ENCODE data around the gene PTGR2. TPM values are rescaled to one million over a fixed set of nuclear protein-coding genes. Genes with fewer than 3 reads are reported as not detected.

PTGR2 gene
- total RNA-seq = 1 to 10 TPM; 1.6 to 3.5 TPM

DNA sequence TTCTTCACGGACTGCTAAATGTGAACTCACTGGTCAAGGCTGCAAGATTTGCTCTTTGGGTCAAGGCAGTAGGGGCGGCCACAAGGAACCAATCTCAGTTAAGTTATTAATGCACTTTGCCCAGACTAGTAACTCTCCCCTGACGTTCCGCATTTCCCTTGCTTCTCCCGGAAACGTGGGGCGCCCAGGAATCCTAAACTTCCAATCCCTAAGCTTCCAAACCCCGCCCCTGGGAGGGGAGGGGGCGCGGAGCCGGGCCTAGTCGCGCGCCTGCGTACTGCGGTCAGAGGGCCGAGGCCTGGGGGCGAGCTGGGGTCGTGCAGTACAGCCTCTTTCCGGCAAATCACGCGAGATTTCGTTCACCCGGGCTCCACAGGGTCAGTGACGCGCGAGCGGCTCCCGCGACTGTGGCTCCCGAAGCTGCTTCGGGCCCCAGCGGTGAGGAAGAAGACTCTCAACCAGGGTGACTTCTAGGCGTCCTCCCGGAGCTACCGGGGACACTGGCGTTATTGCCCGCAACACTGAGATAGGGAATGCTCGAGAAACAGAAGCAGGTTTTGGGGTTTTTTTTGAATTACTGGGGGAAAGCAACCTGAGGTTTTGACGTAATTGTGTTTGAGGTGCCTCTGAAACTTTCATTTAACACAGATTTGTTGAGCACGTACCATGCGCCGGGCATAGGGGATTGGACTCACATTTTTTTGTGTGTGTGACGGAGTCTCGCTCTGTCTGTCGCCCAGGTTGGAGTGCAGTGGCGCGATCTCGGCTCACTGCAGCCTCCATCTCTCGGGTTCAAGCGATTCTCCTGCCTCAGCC lies at the start of gene PTGR2:
TSS of gene PTGR2 (plus strand) at position 265 of the 816 bp plus-strand sequence. CDS start 7,032 bp downstream, outside the sequence.
- DNase-seq = peak; percentile 93
- CTCF ChIA-PET = interaction anchor here (0.8 to 2.4 kb wide), 10 partner anchors 28 to 282 kb away, joined by 3 to 11 read pairs (median 3); partner anchors contain the start of gene ACOT2
- Mint-ChIP-seq H3K27me3 (peaks cover 6% of the 10 kb centered on the region), H3K4me3 (peak within 1 kb of the TSS; percentile 95), H3K36me3 (peaks cover 2% of the 10 kb centered on the region), H3K27ac (peak within 1 kb of the TSS; percentile 99), H3K9me3 (ENCODE audit: low read depth) (no peaks in the 10 kb centered on the region), H3K4me1 (peaks cover 22% of the 10 kb centered on the region)
- peak; percentile 98 for ATAC-seq

DNA sequence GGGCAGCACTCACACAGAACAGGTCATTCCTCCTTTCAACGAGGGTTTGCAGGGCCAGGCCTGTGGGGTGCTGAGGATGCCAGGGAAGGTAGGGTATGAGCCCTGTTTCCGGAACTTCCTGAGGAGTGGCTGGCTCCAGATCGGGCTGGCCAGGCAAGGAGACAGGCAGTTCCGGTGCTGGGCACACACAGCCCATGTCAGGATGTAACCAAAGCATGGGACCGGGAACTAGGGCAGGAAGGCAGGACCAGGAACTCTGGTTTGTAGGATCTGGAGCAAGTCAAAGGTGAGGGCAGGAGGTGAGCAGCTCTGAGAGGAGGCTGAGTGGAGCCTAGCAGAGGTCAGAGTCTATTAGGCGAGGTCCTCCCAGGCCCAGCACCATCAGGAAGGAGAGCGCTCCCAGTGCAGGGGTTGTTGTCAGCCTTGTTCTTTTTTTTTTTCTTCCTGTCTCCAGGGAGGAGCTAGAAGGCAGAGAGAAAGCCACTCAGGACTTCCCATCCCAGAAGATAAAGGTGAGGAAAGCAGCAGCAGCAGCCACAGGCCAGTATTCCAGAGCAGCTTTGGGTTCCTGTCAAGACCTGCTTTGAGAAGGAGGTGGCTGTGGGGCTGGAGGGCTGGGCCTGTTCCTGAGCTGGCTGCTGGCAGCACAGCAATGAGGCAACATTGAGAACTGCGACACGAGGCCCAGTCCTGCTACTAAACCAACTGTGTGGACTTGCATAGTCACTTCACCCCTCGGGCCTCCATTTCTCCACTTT lies 49.0 kb upstream of the PTGR2 start:
- no peaks in the 10 kb centered on the region for H3K27me3 Mint-ChIP-seq
- no peaks in the 10 kb centered on the region for H3K9me3 Mint-ChIP-seq (ENCODE audit: low read depth)
- ATAC-seq (no peak), DNase-seq (no peak)
- CTCF ChIA-PET = interaction anchor here (0.6 to 1.9 kb wide), 3 partner anchors 10 to 150 kb away, joined by 3 to 5 read pairs (median 4); no protein-coding TSS in a partner anchor
- H3K4me1 Mint-ChIP-seq = no peaks in the 10 kb centered on the region
- H3K4me3 Mint-ChIP-seq = no peak overlapping the region
- no peaks in the 10 kb centered on the region for H3K36me3 Mint-ChIP-seq
- no peak overlapping the region for H3K27ac Mint-ChIP-seq

DNA sequence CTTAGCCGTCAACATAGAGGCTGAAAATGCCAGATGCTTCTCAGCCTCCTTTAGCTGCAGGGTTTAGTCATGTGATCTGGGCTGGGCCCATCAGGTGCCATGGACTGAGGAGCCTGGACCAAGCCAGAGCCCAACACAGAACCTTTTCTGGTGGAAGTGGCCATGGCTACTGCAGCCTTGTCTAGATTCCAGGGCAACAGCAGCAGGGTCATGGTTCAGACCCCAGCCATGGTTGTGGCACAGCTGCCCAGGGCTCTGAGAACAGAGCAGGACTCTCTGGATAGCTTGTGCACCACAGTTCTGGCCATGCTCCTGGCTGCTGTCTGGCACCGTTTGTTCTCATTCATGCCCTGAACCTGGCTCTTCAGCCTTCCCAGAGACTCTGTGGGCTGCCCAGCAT lies 47.0 kb upstream of the PTGR2 start:
- Mint-ChIP-seq H3K36me3 (no peaks in the 10 kb centered on the region), H3K27ac (no peak overlapping the region), H3K9me3 (ENCODE audit: low read depth) (no peaks in the 10 kb centered on the region), H3K4me3 (no peak overlapping the region), H3K4me1 (no peaks in the 10 kb centered on the region), H3K27me3 (no peaks in the 10 kb centered on the region)
- DNase-seq = no peak
- CTCF ChIA-PET = interaction anchor here (0.6 kb wide), 1 partner anchor 239 kb away, joined by 3 read pairs; no protein-coding TSS in a partner anchor
- no peak for ATAC-seq

DNA sequence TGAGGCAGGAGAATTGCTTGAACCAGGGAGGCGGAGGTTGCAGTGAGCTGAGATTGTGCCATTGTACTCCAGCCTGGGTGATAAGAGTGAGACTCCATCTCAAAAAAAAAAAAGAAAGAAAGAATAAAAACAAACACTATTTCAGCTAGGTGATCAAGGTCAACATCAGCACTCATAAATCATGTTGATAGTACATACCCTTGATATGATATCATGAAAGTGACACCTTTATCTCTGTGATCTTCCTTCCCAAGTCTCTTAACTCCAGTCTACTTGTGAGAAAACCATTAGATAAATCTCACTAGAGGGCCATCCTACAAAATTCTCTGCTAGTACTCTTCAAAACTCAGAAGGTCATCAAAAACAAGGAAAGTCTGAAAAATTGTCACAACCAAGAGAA lies 44.2 kb upstream of the PTGR2 start:
- Mint-ChIP-seq H3K4me3 (no peak overlapping the region), H3K27ac (no peak overlapping the region), H3K36me3 (no peaks in the 10 kb centered on the region), H3K27me3 (no peaks in the 10 kb centered on the region), H3K4me1 (peaks cover 15% of the 10 kb centered on the region), H3K9me3 (ENCODE audit: low read depth) (no peaks in the 10 kb centered on the region)
- CTCF ChIA-PET = no interaction called here
- ATAC-seq (no peak), DNase-seq (no peak)

DNA sequence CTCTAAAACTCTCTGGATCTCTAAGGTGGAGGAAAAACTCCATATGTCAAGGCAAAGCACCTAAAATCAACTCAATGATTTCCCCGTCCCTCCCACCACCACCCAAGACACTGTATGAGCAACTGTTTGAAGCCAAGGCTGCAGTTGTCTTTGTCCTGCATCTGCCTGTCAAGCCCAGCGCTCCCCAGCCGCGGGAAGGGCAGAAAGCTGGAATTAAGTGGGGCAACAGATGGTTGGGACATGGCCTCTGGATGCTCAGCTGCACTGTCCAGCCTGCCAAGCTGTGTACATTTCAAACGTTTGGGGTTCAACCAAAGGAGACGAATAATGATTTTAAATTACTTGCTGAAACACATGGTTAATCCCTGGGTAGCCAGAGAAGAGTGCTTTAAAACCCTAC lies 42.2 kb upstream of the PTGR2 start:
- no peak for ATAC-seq
- no peaks in the 10 kb centered on the region for H3K27me3 Mint-ChIP-seq
- CTCF ChIA-PET = interaction anchor here (0.6 to 0.9 kb wide), 3 partner anchors 12 to 175 kb away, joined by 3 read pairs; no protein-coding TSS in a partner anchor

DNA sequence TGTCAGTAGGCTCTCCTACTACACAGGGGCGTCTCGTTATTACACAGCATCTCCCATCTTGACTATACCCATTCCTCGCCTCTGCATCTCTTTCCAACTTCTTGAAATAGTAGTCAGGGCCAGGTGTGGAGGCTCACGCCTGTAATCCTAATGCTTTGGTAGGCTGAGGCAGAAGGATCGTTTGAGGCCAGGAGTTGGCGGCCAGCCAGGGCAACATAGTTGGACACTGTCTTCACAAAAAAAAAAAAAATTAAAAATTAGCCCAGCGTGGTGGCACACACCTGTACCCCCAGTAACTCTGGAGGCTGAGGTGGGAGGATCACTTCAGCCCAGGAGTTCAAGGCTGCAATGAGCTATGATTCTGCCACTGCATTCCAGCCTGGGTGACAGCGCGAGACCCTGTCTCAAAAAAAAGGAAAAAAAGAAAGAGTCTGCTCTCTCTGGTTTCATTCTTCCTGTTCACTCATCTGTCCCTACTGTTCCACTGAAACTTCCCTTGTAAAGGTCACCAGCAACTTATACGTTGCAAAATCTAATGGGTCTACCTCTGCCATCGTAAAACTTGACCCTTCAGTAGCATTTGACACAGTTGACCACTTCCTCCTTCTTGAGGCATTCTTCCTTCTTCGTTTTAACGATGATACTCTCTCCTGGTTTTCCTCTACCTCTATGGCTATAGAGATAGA lies 41.0 kb upstream of the PTGR2 start:
- no peak for DNase-seq
- no peak for ATAC-seq
- Mint-ChIP-seq H3K27ac (no peak overlapping the region), H3K36me3 (peaks cover 1% of the 10 kb centered on the region), H3K27me3 (no peaks in the 10 kb centered on the region), H3K9me3 (ENCODE audit: low read depth) (no peaks in the 10 kb centered on the region), H3K4me3 (peak overlapping the region; percentile 2), H3K4me1 (peaks cover 28% of the 10 kb centered on the region)
- CTCF ChIA-PET = interaction anchor here (0.7 kb wide), 1 partner anchor 25 kb away, joined by 3 read pairs; no protein-coding TSS in a partner anchor

More for the DNA sequence above, 42.2 kb upstream of the PTGR2 start:
- H3K4me1 Mint-ChIP-seq = peaks cover 22% of the 10 kb centered on the region
- H3K36me3 Mint-ChIP-seq = peaks cover 1% of the 10 kb centered on the region
- no peak for DNase-seq
- no peak overlapping the region for H3K4me3 Mint-ChIP-seq
- no peak overlapping the region for H3K27ac Mint-ChIP-seq
- no peaks in the 10 kb centered on the region for H3K9me3 Mint-ChIP-seq (ENCODE audit: low read depth)

DNA sequence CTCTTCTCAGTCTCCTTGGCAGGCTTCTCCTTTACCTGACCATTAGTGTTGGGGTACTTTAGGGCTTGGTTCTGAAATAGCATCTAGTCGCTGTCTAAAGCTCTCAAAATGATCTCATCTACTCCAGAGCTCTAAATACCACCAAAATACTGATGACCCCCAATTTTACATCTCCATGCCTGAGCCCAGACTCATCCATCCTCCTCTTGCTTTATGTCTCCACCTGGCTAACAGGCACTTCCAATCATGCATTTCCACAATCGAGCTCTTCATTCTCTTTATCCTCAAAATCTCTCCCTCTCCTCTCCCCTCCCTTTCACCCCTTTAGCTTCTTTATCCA lies 40.5 kb upstream of the PTGR2 start:
- H3K4me3 Mint-ChIP-seq = peak overlapping the region; percentile 2
- H3K9me3 Mint-ChIP-seq (ENCODE audit: low read depth) = no peaks in the 10 kb centered on the region
- peaks cover 28% of the 10 kb centered on the region for H3K4me1 Mint-ChIP-seq
- H3K27ac Mint-ChIP-seq = no peak overlapping the region
- H3K36me3 Mint-ChIP-seq = peaks cover 1% of the 10 kb centered on the region
- ATAC-seq (no peak), DNase-seq (no peak)
- no peaks in the 10 kb centered on the region for H3K27me3 Mint-ChIP-seq
- CTCF ChIA-PET = interaction anchor here (1.4 kb wide), 1 partner anchor 13 kb away, joined by 4 read pairs; no protein-coding TSS in a partner anchor

DNA sequence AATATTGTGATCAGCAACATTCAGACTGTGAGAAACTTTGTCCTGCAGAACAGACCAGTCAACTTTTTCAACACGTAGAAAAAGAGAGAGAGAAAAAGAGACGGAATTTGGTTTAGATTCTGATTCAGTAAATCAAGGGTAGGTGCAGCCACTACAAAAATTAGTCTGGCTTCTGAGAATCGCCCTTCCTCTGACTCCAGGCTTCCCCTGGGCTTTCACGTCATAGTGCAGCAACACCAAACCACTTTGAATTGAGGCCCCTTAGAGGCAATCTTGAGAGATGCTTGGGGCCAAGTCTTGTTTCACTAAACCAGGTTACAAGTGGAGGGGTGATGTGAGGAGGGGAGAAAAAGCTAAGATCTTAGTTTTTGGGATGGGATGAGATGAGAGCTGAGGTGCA lies 37.5 kb upstream of the PTGR2 start:
- Mint-ChIP-seq H3K4me3 (peak overlapping the region; percentile 25), H3K36me3 (peaks cover 1% of the 10 kb centered on the region), H3K27ac (peak overlapping the region; percentile 82), H3K4me1 (peaks cover 28% of the 10 kb centered on the region), H3K27me3 (no peaks in the 10 kb centered on the region), H3K9me3 (ENCODE audit: low read depth) (no peaks in the 10 kb centered on the region)
- DNase-seq = peak; percentile 78
- peak; percentile 91 for ATAC-seq
- CTCF ChIA-PET = interaction anchor here (1.1 to 2.5 kb wide), 8 partner anchors 13 to 85 kb away, joined by 3 to 6 read pairs (median 4); no protein-coding TSS in a partner anchor

DNA sequence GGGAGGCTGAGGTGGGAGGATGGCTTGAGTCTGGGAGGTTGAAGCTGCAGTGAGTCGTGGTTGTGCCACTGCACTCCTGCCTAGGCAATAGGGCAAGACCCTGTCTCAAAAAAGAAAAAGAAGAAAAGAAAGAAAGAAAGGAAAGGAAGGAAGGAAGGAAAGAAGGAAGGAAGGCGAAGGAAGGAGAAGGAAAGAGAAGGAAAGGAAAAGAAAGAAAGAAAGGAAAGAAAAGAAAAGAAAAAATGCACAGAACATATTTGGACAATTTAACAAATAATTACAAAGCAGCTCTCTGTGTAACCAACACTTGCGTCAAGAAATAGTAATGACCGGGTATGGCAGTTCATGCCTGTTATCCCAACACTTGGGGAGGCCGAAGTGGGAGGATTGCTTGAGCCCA lies 35.8 kb upstream of the PTGR2 start:
- Mint-ChIP-seq H3K36me3 (peaks cover 1% of the 10 kb centered on the region), H3K4me3 (no peak overlapping the region), H3K27ac (no peak overlapping the region), H3K4me1 (peaks cover 25% of the 10 kb centered on the region), H3K27me3 (no peaks in the 10 kb centered on the region), H3K9me3 (ENCODE audit: low read depth) (no peaks in the 10 kb centered on the region)
- ATAC-seq (no peak), DNase-seq (no peak)
- CTCF ChIA-PET = interaction anchor here (0.5 to 2.1 kb wide), 5 partner anchors 10 to 88 kb away, joined by 3 to 7 read pairs (median 4); no protein-coding TSS in a partner anchor

DNA sequence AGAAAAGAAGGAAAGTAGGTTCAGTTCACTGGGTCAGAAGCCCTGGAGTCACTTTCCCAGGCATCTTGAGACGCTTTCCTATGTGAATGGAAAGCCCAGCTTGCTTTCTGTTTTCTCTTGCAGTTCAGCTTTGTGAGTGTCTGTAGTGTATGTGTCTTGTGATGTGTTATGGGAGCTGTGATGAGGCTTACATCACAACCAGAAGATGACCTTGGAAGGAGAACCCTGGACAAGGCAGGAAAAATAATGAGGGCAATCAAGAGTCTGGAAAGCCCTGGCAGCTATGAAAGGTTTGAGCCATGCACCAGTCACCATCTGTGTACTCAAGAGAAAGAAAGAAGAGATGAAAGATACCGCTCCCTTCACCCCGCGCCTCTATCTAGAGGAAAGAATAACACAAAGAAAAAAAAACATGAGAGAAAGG lies 35.2 kb upstream of the PTGR2 start:
- H3K27me3 Mint-ChIP-seq = no peaks in the 10 kb centered on the region
- H3K9me3 Mint-ChIP-seq (ENCODE audit: low read depth) = no peaks in the 10 kb centered on the region
- peaks cover 21% of the 10 kb centered on the region for H3K4me1 Mint-ChIP-seq
- CTCF ChIA-PET = interaction anchor here (0.5 to 2.1 kb wide), 6 partner anchors 9 to 89 kb away, joined by 3 to 7 read pairs (median 4); no protein-coding TSS in a partner anchor
- H3K27ac Mint-ChIP-seq = no peak overlapping the region
- H3K36me3 Mint-ChIP-seq = peaks cover 1% of the 10 kb centered on the region
- no peak overlapping the region for H3K4me3 Mint-ChIP-seq
- DNase-seq = no peak
- ATAC-seq = no peak

DNA sequence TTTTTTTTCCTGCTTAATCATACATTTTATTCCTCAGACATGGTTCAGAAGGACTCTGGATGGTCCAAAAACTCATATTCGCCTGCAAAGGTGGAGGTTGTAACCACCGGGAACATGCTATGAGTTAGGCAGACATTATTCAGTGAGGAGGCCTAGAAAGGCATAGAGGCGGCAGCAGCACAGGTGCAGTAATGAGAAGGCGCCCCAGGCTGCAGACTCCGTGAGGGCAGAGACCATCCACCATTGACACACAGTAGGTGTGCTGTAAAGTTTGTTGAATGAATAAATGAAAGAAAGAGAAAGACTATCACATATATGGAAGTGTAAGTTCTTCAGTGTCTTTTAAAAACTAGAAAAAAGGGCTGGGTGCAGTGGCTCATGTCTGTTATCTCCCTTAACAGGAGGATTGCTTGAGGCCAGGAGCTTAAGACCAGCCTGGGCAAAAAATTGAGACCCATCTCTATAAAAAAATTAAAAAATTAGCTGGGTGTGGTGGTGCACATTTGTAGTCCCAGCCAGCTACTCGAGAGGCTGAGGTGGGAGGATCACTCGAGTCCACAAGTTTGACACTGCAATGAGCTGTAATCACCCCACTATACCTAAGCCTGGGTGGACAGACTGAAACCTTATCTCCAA lies 34.5 kb upstream of the PTGR2 start:
- Mint-ChIP-seq H3K4me3 (no peak overlapping the region), H3K27me3 (no peaks in the 10 kb centered on the region), H3K36me3 (peaks cover 1% of the 10 kb centered on the region), H3K9me3 (ENCODE audit: low read depth) (no peaks in the 10 kb centered on the region), H3K27ac (no peak overlapping the region), H3K4me1 (peaks cover 17% of the 10 kb centered on the region)
- CTCF ChIA-PET = interaction anchor here (1.3 to 2.1 kb wide), 3 partner anchors 8 to 90 kb away, joined by 4 to 7 read pairs (median 4); no protein-coding TSS in a partner anchor
- ATAC-seq = no peak
- no peak for DNase-seq

DNA sequence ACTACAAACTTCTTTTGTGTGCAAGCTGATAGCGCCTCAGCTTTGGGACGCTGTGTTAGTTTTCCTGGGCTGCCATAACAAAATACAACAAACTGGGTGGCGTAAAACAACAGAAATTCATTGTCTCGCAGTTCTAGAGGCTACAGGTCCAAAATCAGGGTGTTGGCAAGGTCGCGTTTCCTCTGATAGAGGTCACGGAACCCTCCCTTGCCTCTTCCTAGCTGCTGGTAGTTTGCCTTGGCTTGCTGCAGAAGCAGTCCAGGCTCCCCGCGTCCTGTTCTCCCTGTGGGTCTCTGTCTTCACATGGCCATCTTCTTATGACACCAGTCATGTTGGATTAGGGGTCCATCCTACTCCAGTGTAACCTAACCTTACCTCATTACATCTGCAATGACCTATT lies 32.8 kb upstream of the PTGR2 start:
- Mint-ChIP-seq H3K4me1 (peaks cover 21% of the 10 kb centered on the region), H3K36me3 (peaks cover 1% of the 10 kb centered on the region), H3K9me3 (ENCODE audit: low read depth) (no peaks in the 10 kb centered on the region), H3K27me3 (no peaks in the 10 kb centered on the region), H3K4me3 (no peak overlapping the region), H3K27ac (no peak overlapping the region)
- no peak for ATAC-seq
- CTCF ChIA-PET = interaction anchor here (1.0 to 1.2 kb wide), 3 partner anchors 22 to 95 kb away, joined by 3 to 5 read pairs (median 4); no protein-coding TSS in a partner anchor
- DNase-seq = no peak
